ENCODE results near the gene FHOD3. TPM values are rescaled to one million over a fixed set of nuclear protein-coding genes. Genes with fewer than 3 reads are reported as not detected.
"Not testable (repeated sequence)": the region's sequence is repeated elsewhere in the genome, so short reads cannot be mapped to it uniquely, and the experiment has no call there.

The FHOD3 gene
- polyA plus RNA-seq, 1 donor = 42.4 TPM

DNA sequence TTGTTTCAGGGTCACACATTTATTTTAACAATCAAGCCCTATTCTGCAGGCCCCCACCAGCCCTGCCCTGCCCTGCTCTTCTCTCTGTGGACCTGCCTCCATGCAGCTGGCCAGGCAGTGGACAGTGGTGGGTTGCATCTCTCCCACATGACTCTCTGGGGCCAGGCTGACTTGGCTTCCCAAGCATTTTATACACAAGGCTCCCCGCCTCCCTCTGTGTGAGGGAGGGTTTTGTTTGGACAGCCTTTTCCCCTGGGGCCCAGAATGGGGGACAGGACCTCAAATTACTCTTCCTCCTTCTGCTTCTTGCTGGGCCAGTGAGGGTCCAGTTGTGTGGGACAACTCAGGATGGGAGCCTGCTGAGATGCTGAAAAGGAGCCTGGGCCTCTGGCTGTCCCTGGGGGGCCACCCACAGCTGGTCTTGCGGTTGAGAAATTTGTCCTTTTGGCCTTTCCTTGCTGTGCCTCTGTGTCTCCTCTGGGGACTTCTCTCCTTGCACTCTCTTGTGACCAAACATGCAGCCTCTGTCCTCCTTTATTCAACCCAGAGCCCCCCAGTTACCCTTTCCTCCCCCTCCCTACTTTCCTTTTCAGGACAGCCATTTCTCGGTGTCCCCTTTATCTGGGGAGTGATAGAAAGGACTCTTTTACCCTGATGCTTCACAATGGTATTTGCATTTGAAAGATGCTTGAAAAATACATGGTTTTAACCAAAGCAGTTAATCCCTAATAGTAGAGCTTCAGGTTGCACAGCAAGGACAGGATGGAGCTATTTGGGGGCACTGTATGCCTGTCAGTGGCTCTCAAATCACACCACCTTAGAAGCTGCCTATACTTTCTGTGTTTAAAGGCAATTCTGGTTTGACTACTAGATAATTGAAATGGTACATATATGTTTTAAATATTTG, 151.1 kb downstream of the FHOD3 start:
- no peak for DNase-seq

DNA sequence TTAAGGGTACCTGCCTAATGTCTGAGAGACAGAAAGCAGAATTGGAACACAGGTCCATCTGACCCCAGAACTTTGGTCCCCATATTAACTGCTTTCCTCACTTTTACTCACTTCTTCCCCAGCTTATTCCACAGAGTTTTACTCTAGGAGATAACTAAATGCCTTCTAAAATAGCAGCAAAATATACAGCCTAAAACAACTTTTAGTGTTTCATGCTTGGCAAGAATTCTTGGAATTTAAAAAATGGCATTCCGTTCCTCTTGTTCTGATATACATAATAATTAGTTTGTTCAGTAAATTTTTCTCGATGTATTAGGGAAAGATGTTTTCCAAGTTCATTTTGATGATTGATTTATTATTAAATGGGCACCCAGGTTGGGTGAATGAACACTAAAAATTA, 151.9 kb downstream of the FHOD3 start:
- DNase-seq = no peak

DNA sequence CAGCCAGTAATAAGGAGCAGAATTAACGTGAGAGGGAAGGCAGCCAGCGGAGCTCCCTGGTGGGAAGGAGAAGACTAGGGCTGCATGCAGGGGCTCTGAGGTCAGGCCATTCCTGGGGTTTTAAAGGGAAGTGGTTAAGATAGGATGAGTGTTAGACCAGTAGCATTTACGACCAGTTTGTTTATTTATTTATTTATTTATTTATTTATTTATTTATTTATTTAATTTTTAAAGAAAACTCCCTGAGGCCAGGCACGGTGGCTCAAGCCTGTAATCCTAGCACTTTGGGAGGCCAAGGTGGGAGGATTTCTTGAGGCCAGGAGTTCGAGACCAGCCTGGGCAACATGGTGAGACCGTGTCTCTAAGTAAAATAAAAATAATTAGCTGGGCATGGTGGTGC, 152.8 kb downstream of the FHOD3 start:
- DNase-seq = no peak

DNA sequence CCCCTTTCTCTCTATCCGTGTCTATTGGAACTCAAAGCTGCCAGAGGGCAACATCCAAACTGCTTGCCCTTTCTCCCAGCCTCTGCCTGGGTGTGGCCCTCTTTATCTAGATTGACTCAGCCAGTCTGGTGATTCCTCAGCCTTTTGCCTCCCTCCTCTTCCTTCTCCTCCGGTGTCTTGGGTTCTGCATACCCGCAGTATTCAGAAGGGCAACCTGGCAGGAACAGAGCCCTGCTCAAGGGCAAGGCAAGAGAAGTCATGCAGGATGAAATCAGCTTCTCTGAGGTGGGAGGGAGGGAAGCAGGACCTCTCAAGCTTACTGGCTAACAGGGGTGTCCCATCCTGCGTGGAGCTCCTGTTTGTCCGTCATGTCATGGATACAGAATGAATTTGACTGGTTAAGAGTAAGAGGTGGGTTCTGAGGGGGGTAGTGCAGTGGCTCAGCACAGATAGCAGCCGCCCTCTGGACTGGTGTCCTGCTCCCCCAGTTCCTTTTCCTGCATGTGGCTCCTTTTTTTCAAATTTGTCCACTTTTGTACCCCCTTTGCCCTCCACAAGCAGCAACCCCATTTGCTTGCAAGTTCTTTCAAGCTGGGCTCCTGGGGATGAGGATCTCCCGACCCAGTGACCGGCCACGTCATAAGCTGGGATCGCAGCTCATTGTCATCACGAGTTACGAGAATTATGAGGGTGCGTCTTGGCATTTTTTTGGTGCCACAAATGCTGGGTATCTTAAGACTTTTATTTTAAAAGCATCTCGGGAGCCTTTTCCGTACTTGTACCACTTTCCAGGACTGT, 154.1 kb downstream of the FHOD3 start:
- no peak for DNase-seq

DNA sequence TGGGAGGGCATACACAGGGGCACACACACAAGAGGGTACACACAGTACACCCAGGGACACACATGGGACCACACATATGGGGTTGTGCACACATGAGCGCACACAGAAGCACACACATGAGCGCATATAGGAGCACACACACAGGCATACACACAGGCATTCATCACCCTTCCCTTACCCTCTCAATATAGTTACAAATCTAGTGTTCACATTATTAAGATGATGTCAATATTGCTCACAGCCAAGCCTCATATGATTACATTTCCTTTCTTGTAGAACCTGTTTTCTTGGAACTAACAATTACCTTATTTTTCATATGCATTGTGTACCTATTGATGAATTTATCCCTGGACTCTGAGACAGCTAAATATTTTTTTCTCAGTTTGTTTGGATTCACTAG, 156.7 kb downstream of the FHOD3 start:
- no peak for DNase-seq

DNA sequence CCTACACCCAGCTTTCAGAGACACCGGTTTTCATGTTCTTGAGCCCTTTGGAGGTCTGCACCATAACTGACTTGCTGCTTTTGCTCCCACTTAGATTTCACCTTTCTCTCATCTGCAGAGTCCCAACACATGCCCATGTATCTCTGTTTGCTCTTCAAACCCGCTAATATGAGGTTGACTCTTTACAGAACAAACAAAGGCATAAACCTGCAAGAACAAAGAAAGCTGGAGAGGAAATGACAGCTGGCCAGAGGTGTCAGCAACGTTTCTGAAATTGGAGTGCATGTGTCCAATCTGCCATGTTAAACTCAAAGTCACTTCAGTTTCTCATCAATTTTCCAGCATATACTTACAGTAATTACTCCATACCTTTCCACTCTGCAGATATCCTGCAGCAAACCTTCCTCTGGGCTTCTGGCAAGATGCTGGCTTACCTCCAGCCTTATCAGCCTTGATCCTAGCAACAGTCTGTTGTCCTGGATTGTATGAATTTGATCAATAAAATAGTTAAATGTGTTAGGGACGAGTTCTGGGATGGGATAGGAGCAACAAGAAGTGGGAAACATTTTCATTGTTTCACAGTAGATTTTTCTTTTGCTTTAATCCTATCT, 157.4 kb downstream of the FHOD3 start:
- DNase-seq = no peak

DNA sequence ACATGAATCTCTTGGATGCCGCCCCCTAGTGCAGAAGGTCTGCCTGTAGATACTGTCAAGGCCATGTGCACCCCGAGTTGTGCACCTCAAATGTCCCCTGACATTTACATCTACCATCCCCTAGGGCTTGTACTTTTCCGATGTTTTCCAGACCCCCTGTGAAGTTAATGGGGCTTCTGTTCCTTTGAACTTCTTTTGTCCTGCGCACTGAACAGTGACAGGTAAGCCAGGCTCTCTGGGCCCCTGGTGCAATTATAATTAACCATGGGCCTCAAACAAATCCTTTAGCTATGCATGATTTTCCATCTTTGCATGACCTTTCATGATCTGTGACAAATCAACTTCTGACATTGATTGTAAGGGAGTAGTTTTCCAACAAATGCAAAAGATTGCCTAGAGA, 158.4 kb downstream of the FHOD3 start:
- no peak for DNase-seq

DNA sequence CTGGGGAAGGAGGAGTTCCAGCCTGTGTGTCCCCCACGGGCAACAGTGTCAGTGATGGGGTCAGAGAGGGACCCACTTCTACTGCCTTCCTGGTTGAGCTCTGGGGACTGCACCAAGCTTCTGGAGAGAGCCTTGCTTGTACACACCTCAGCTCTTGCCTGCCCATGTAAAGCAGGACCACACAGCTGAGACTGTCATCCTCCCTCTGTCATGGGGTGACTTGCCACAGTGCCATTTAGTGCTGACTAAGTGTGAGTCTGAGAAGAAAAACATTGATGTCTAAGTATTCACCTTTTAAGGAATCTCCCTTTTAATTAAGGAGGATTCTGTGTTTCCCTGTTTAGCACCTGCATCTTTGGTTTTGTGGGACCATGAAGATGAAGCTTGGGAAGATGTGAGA, 159.1 kb downstream of the FHOD3 start:
- no peak for DNase-seq

DNA sequence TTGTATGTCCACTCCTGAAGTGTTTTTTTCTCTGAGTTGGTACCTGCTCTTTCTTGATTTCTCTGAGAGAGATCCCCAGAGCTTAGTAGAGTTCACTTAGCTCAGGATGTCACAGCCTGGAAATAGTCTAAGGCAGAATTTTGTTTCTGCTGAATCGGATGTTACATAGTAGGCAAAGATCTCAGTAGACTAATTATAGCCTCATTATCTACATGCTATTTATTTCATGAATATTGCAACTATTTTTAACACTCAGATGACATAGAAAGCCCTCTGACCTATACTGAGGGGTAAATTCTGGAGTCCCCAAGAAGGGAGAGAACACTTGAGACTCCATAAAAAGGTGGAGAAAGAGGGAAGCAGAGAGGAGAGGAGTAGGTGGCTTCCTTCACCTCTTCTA, 160.2 kb downstream of the FHOD3 start:
- DNase-seq = no peak

DNA sequence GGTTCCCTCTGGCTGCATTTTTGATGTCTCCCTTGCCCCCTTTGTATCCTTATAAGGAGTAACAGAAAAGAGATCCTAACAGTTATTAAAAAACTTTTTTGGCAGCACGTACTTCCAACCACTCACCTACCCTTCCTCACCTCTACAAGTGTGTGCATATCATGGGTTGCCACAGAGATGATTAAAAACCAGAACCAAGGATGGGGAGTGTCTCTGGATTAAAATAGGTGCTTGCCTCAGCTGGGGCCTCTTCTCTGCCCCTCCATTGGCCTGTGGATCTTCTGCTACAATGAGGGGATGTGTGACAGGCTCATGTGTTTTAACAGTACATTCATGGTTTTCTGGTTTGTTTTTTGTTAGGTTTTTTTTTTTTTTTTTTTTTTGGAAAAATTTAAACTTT, 160.8 kb downstream of the FHOD3 start:
- no peak for DNase-seq

DNA sequence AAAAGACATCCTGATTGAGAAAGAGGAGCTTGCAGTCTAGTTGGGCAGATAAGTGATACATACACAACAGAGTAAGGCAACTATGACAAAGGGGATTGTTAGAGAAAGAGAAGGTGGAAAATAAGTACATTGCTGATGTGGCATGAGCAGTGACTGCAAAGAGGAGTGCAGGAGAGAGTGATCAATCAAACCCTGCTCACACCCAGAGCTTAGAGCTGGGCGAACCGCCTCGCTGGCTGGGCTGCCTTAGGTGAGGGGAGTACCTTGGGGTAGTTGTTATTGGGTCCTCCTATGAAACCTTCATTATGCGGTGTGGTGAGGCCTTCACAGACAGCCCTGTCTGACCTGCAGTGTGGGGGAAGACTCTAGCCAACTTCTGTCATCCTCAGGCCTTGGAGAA, 161.7 kb downstream of the FHOD3 start:
- no peak for DNase-seq

DNA sequence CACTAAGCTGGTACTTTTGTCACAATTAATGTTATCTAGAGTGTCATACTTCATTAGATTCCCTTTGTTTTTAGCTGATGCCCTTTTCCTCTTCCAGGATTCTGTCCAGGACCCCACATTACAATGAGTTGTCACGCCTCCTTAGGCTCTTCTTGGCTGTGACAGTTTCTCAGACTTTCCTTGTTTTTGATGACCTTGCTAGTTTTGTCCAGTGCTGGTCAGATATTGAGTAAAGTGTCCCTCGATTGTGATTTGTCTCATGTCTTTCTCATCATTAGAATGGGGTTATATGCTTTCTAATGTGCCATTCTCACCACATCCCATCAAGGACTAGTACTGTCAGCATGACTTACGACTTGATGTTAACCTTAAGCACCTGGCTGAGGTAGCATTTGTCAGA, 162.3 kb downstream of the FHOD3 start:
- no peak for DNase-seq

DNA sequence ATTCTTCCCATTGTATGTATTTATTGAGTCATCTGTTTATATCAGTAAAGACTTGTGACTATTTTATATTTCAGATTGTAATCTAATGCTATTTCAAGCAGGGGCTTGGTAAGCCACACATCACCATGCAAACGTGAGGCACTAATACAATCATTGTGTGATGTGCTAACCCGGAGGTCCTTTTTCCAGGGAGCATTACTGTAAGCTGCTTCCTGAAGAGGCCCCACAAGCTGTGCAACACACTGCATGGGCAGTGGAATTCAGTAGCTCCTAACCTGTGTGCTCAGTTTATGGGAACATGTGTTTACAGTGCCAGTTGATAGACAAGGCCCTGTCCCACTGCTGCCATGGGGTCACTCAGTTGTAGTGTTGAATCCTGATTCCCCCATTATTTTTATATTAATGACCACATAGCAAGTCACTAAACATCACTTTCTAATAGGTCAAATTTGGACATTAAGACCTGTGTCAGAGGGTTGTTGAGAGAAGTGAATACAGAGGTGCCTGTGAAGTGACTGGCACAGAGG, 162.9 kb downstream of the FHOD3 start:
- no peak for DNase-seq

DNA sequence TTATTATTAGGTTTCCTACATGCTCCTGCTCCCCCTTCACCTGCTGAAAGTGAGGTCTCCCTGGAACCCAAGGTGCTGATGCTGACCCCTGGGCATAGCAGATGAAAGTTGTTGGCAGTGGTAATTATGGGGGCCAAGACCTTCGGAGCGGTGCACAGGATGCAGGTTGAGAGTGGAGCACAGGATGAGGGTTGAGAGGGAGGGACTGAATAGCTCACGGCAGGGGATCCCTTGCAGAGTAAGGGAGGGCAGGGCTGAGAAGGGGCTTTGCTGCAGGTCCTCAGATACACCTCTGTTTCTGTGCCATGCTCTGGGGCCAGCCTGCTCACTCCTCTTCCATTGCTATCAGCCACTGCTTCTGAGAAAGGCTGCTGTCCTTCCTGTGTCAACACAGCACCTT, 163.3 kb downstream of the FHOD3 start:
- DNase-seq = no peak

DNA sequence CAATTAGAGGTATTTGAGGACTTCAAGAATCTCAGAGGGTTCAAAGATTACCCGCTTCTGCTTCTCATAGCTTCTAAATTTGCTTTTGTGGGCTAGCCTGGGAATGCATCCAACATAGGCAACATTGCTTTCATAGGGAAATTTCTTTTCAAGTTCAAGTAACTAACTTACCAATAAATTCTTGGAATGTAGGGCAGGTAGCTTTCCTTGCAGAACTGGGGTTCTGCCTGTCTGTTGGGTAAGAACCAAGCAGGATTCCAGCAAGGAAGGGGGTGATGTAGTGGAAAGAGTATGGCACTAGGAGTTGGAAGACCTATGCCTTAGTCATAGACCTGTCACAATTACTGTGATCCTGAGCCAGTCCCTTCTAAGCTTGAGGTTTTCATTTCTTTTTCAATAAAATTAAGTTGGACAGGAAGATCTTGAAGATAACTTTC, 164.1 kb downstream of the FHOD3 start:
- DNase-seq = no peak

DNA sequence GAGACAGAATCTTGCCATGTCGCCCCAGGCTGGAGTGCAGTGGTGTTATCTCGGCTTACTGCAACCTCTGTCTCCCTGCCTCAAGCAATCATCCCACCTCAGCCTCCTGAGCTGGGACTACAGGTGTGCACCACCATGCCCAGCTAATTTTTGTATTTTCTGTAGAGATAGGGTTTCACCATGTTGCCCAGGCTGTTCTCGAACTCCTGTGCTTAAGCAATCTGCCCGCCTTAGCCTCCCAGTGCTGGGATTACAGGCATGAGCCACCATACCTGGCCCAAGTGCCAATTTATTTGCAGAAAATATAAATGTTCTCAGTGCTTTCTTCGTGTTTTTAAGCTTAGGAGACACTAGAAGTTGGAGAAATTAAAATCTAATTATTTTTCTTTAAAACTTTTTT, 166.0 kb downstream of the FHOD3 start:
- DNase-seq = not testable (repeated sequence)

DNA sequence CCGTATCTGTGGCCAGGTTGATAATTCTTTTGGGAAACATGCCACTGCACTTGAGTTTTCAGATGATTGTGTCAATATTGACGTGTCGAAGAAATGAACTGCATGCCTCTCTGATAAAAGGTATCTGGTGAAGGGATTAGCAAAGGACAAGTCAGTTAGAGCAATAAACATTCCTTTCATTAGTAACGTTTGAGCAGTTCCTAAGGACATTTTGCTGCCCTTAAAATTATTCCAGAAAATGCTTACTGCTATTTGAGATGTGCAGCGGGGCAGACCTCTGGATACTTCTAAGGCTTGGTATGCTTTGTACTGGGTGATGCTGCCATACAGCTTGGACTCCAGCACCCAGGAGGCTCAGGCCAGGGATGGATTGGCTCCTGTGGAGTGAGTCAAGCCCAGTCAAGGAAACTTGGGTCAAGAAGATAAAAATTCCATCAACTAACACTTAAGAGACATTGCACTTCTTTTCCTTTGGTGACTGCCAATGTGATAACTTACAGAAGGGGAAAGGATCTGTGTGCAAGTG, 166.7 kb downstream of the FHOD3 start:
- DNase-seq = no peak

DNA sequence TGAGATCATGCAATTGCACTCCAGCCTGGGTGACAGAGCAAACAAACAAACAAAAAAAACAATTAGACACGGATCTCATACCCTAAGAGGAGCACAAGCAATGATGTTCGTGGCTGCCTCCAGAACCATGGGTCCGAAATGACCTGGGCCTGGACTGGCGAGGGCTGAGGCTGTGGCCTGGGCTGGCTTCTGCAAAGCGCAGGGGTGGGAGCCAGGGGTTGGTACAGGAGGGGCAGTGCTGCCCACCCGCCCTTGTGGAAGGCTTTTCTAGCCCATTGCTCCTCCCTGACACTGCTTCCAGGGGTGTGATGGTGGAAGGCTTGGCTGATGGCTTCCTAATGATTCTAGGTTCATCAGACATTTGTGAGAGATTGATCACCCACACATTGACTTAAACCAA, 167.8 kb downstream of the FHOD3 start:
- DNase-seq = no peak

DNA sequence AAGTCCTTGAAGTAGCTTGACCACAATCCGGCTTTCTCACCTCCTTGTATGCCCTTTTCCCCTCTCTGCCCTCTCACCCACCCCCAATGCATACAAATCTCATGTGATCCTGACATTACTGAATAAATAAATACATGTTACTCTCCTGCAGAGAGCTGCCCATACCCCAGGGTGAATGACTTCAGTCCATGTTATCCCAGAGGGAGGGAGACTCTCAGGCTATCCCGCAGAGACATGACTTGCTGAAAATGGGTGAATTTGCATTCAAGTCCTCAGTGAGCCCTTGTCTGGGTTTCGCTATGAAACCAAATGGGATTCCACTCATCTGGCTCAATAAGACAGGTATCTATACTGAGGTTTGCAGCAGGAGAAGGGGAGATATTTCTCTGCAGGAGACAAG, 168.5 kb downstream of the FHOD3 start:
- DNase-seq = no peak

DNA sequence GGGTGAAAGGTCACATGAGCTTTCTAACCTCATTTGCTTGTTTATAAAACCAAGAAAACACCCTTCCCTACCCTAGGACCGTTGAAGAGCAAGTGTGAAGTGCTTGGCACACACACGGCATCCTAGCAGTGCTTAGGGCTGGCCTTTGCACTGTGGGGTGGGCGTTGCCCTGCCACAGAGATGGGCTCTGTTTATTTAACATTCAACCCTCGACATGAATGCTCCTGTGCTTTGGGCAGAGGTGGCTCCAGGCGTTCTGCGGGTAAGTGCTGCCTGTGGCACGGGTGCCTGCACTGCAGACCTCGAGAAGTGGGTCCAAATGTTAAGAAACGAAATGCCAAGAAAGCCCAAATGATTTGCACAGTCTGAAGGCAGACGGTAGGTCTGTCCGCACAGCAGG, 170.1 kb downstream of the FHOD3 start:
- no peak for DNase-seq

DNA sequence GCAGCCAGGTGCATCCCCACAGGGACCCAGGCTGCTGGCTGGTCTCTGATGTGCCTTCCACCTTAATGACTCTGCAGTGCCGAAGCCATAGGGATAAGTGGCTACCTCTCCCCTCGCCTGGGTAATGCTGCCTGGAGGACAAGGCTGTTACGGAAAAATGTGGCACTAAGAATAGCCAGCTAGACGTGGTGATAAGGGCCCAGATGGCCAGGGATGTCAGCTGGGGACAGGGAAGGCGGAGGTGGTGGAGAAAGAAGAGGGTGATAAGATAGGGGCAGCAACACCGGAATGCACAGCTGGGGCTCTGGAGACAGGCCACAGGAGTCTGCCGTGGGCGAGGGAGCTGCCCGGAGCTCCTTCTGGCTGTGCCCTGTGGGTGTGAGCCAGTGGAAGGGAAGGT, 170.6 kb downstream of the FHOD3 start:
- no peak for DNase-seq

DNA sequence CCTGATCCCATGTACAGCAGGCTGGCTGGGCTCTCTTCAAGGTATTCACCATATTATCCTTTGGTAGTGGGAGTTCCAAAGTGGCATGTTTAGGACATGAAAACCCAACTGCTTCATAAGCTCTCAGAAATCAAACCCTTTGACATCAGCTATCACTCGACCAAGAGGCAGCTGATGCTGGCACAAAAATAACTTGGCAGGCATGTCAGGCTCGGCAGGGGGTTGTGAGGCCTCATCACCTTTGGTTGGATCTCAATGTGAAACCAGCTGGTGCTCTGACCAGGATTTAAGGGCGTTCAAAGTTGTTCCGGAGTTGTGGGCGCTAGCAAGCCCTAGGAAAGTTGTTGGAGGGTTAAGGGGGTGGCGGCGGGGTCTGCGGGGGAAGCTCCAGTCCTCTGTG, 171.9 kb downstream of the FHOD3 start:
- DNase-seq = no peak

DNA sequence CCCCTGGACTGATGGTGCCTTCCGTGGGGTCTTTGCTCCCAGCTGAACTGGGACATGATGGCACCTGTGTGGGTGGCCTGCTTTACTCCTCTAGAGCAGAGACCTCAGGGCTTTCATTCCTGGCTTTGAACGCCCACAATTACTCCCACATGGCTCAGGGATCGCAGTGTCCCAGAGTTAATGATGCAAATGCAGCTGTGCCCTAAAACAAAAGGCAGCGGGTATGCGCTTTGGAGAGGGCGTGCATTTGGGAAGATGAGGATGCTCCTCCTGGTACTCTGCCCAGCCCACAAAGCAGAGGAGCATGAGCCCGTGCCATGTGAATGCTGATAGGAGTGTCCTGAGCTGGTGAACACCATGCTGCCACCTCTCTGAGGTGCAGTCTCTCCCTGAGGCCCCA, 173.4 kb downstream of the FHOD3 start:
- DNase-seq = no peak
